ENCODE measurements around the gene IMPDH1. TPM values are rescaled to one million over a fixed set of nuclear protein-coding genes. Genes with fewer than 3 reads are reported as not detected.

Gene IMPDH1
- total RNA-seq, 3 donors from 2014 or later = 31.8 to 68.8 (median 58.2) TPM

- Histone ChIP-seq H3K36me3 (no peaks in the 10 kb centered on the region), H3K27ac (no peak overlapping the region), H3K4me1 (no peaks in the 10 kb centered on the region), H3K4me3 (no peak overlapping the region), H3K9me3 (no peaks in the 10 kb centered on the region), H3K27me3 (no peaks in the 10 kb centered on the region)
- TF ChIP-seq POLR2A (IDR thresholded peaks at IDR 0.05) = no peak
- no peak for TF ChIP-seq CTCF (IDR thresholded peaks at IDR 0.05)
- no peak for TF ChIP-seq POLR2AphosphoS5 (IDR thresholded peaks at IDR 0.05)
- intact Hi-C loops (cut with DNase I; ENCODE audit: low total_unique reads) = no loop called here
- DNase-seq (ENCODE audit: low spot score in 2 of 2) = no peak
Observed at GRCh38 chr7:128381161-128381821, 28.5 kb downstream of the IMPDH1 start.

GRCh38 chr7:128380483-128381106 lies 29.2 kb downstream of the IMPDH1 start:
- no peak overlapping the region for H3K4me3 ChIP-seq
- no peak for TF ChIP-seq CTCF (IDR thresholded peaks at IDR 0.05)
- TF ChIP-seq POLR2A (IDR thresholded peaks at IDR 0.05) = no peak
- no peak for TF ChIP-seq POLR2AphosphoS5 (IDR thresholded peaks at IDR 0.05)
- DNase-seq (ENCODE audit: low spot score in 2 of 2) = no peak
- H3K9me3 ChIP-seq = no peaks in the 10 kb centered on the region
- no peaks in the 10 kb centered on the region for H3K4me1 ChIP-seq
- H3K27ac ChIP-seq = no peak overlapping the region
- intact Hi-C loops (cut with DNase I; ENCODE audit: low total_unique reads) = no loop called here
- H3K36me3 ChIP-seq = no peaks in the 10 kb centered on the region
- no peaks in the 10 kb centered on the region for H3K27me3 ChIP-seq

GRCh38 chr7:128379900-128380479 lies 29.8 kb downstream of the IMPDH1 start:
- no peaks in the 10 kb centered on the region for H3K36me3 ChIP-seq
- no peak for DNase-seq (ENCODE audit: low spot score in 2 of 2)
- intact Hi-C loops (cut with DNase I; ENCODE audit: low total_unique reads) = no loop called here
- no peaks in the 10 kb centered on the region for H3K27me3 ChIP-seq
- H3K9me3 ChIP-seq = no peaks in the 10 kb centered on the region
- H3K27ac ChIP-seq = no peak overlapping the region
- H3K4me1 ChIP-seq = no peaks in the 10 kb centered on the region
- no peak overlapping the region for H3K4me3 ChIP-seq
- TF ChIP-seq POLR2AphosphoS5 (IDR thresholded peaks at IDR 0.05) = no peak
- TF ChIP-seq POLR2A (IDR thresholded peaks at IDR 0.05) = no peak
- no peak for TF ChIP-seq CTCF (IDR thresholded peaks at IDR 0.05)

- intact Hi-C loops (cut with DNase I; ENCODE audit: low total_unique reads) = no loop called here
- no peaks in the 10 kb centered on the region for H3K4me1 ChIP-seq
- H3K4me3 ChIP-seq = no peak overlapping the region
Observed at GRCh38 chr7:128378637-128379036, 31.1 kb downstream of the IMPDH1 start.

More at GRCh38 chr7:128378637-128379036, 31.1 kb downstream of the IMPDH1 start:
- TF ChIP-seq CTCF (IDR thresholded peaks at IDR 0.05) = no peak
- no peak for DNase-seq (ENCODE audit: low spot score in 2 of 2)
- H3K27me3 ChIP-seq = no peaks in the 10 kb centered on the region
- no peaks in the 10 kb centered on the region for H3K9me3 ChIP-seq
- no peaks in the 10 kb centered on the region for H3K36me3 ChIP-seq
- no peak overlapping the region for H3K27ac ChIP-seq
